ENCODE measurements around the gene ITFG1.
"Not testable (repeated sequence)": the region's sequence is repeated elsewhere in the genome, so short reads cannot be mapped to it uniquely, and the experiment has no call there.

ITFG1 gene

GRCh38 chr16:47413041-47413440 is 47.8 kb downstream of the ITFG1 start:
- DNase-seq: no peak

GRCh38 chr16:47408491-47408890 is 52.4 kb downstream of the ITFG1 start:
- no peak for DNase-seq

- no peak for DNase-seq
Measured at GRCh38 chr16:47395733-47396498, 64.9 kb downstream of the ITFG1 start.

- DNase-seq: no peak
Measured at GRCh38 chr16:47392081-47392480, 68.8 kb downstream of the ITFG1 start.

- DNase-seq: no peak
Measured at GRCh38 chr16:47388705-47389104, 72.2 kb downstream of the ITFG1 start.

GRCh38 chr16:47387026-47387734 is 73.7 kb downstream of the ITFG1 start:
- no peak for DNase-seq

- DNase-seq: no peak
Measured at GRCh38 chr16:47386201-47386718, 74.6 kb downstream of the ITFG1 start.

GRCh38 chr16:47382362-47382761 is 78.5 kb downstream of the ITFG1 start:
- DNase-seq: no peak

- no peak for DNase-seq
Measured at GRCh38 chr16:47377154-47377553, 83.7 kb downstream of the ITFG1 start.

- DNase-seq: no peak
Measured at GRCh38 chr16:47375423-47375822, 85.4 kb downstream of the ITFG1 start.

GRCh38 chr16:47374629-47375028 is 86.2 kb downstream of the ITFG1 start:
- no peak for DNase-seq

- DNase-seq: no peak
Measured at GRCh38 chr16:47371271-47372014, 89.4 kb downstream of the ITFG1 start.

- DNase-seq: no peak
Measured at GRCh38 chr16:47370536-47370935, 90.3 kb downstream of the ITFG1 start.

- no peak for DNase-seq
Measured at GRCh38 chr16:47366228-47366627, 94.6 kb downstream of the ITFG1 start.

- DNase-seq: no peak
Measured at GRCh38 chr16:47363761-47364160, 97.1 kb downstream of the ITFG1 start.

- no peak for DNase-seq
Measured at GRCh38 chr16:47359478-47359877, 101.4 kb downstream of the ITFG1 start.

- DNase-seq: no peak
Measured at GRCh38 chr16:47358816-47359215, 102.0 kb downstream of the ITFG1 start.

- not testable (repeated sequence) for DNase-seq
Measured at GRCh38 chr16:47349029-47349428, 111.8 kb downstream of the ITFG1 start.

GRCh38 chr16:47347021-47347696 is 113.7 kb downstream of the ITFG1 start:
- DNase-seq: not testable (repeated sequence)

- DNase-seq: no peak
Measured at GRCh38 chr16:47342055-47342454, 118.8 kb downstream of the ITFG1 start.

- not testable (repeated sequence) for DNase-seq
Measured at GRCh38 chr16:47330562-47330961, 130.3 kb downstream of the ITFG1 start.

GRCh38 chr16:47324309-47324708 is 136.6 kb downstream of the ITFG1 start:
- DNase-seq: not testable (repeated sequence)

GRCh38 chr16:47323241-47323640 is 137.6 kb downstream of the ITFG1 start:
- DNase-seq: no peak
